H9 (cell line): Measurements from ENCODE around the gene RAC2. TPM values are rescaled to one million over a fixed set of nuclear protein-coding genes. Genes with fewer than 3 reads are reported as not detected.
A peak's percentile ranks its signal among the peaks of the same experiment; 100 is the strongest.

ENCODE experiments used
- DNase-seq: peaks from one replicate; pipeline ENCODE4 v3.0.0-alpha.2; 2017
- H2AFZ ChIP-seq: one replicate; pipeline ENCODE4 v1.6.1; 2013; ENCODE audit warnings: mild to moderate bottlenecking, low read length, control low read depth, moderate library complexity
- H2AK5ac ChIP-seq: 2 replicates; pipeline ENCODE4 v1.6.1; 2013; ENCODE audit warnings: low read length, control low read depth, mixed read lengths; ENCODE audit not compliant: insufficient read length
- H2BK120ac ChIP-seq: one replicate; pipeline ENCODE4 v1.6.1; 2013; ENCODE audit warnings: low read depth, mild to moderate bottlenecking, low read length, control low read depth, inconsistent platforms; ENCODE audit not compliant: poor library complexity, severe bottlenecking
- H2BK12ac ChIP-seq: 2 replicates; pipeline ENCODE4 v1.6.1; 2013; ENCODE audit warnings: low read length, control low read depth, mixed read lengths, low read depth; ENCODE audit not compliant: insufficient read length
- H2BK15ac ChIP-seq: 2 replicates; pipeline ENCODE4 v1.6.1; 2013; ENCODE audit warnings: low read depth, low read length, control low read depth
- H2BK20ac ChIP-seq: one replicate; pipeline ENCODE4 v1.6.1; 2013; ENCODE audit warnings: low read depth, mild to moderate bottlenecking, low read length, control low read depth, inconsistent platforms; ENCODE audit not compliant: poor library complexity, severe bottlenecking
- H2BK5ac ChIP-seq: 2 replicates; pipeline ENCODE4 v1.6.1; 2013; ENCODE audit warnings: low read length, control low read depth, mixed read lengths; ENCODE audit not compliant: insufficient read length
- H3K14ac ChIP-seq: 2 replicates; pipeline ENCODE4 v1.6.1; 2013; ENCODE audit warnings: low read length, control low read depth; ENCODE audit not compliant: insufficient read depth
- H3K18ac ChIP-seq: 2 replicates; pipeline ENCODE4 v1.6.1; 2013; ENCODE audit warnings: low read depth, mild to moderate bottlenecking, mixed read lengths, low read length, control low read depth; ENCODE audit not compliant: insufficient read length
- H3K23ac ChIP-seq: 2 replicates; pipeline ENCODE4 v1.6.1; 2013; ENCODE audit warnings: low read length, control low read depth, mixed read lengths, low read depth; ENCODE audit not compliant: insufficient read length
- H3K23me2 ChIP-seq: 2 replicates; pipeline ENCODE4 v1.6.1; 2013; ENCODE audit warnings: low read depth, mild to moderate bottlenecking, mixed read lengths, low read length, control low read depth; ENCODE audit not compliant: insufficient read length, poor library complexity, severe bottlenecking
- H3K27ac ChIP-seq: 2 replicates; pipeline ENCODE4 v1.5.1; 2013; ENCODE audit warnings: low read length, control low read depth, mixed read lengths, low read depth; ENCODE audit not compliant: insufficient read length
- H3K27me3 ChIP-seq: 2 replicates; pipeline ENCODE4 v1.6.1; 2013; ENCODE audit warnings: low read length, control low read depth, inconsistent platforms; ENCODE audit not compliant: insufficient read depth
- H3K4ac ChIP-seq: 2 replicates; pipeline ENCODE4 v1.6.1; 2013; ENCODE audit warnings: low read depth, mild to moderate bottlenecking, control low read depth, inconsistent platforms, low read length, moderate library complexity
- H3K4me1 ChIP-seq: 2 replicates; pipeline ENCODE4 v1.6.1; 2013; ENCODE audit warnings: low read length, control low read depth, inconsistent platforms; ENCODE audit not compliant: insufficient read depth
- H3K4me2 ChIP-seq: 2 replicates; pipeline ENCODE4 v1.6.1; 2013; ENCODE audit warnings: low read length, control low read depth, mixed read lengths; ENCODE audit not compliant: insufficient read length, insufficient read depth
- H3K56ac ChIP-seq: 2 replicates; pipeline ENCODE4 v1.6.1; 2013; ENCODE audit warnings: low read depth, mild to moderate bottlenecking, mixed read lengths, low read length, control low read depth; ENCODE audit not compliant: insufficient read length
- H3K79me1 ChIP-seq: 2 replicates; pipeline ENCODE4 v1.6.1; 2013; ENCODE audit warnings: low read depth, mild to moderate bottlenecking, moderate library complexity, low read length, control low read depth, inconsistent platforms; ENCODE audit not compliant: insufficient read depth, poor library complexity, severe bottlenecking
- H3K79me2 ChIP-seq: 2 replicates; pipeline ENCODE4 v1.6.1; 2013; ENCODE audit warnings: low read length, control low read depth, inconsistent platforms; ENCODE audit not compliant: insufficient read depth
- H3K9ac ChIP-seq: 2 replicates; pipeline ENCODE4 v1.6.1; 2013; ENCODE audit warnings: low read length, control low read depth, mixed read lengths; ENCODE audit not compliant: insufficient read length; ENCODE audit errors: extremely low read depth
- H3K9me3 ChIP-seq: one replicate; pipeline ENCODE4 v1.6.1; 2013; ENCODE audit warnings: low read depth, low read length, inconsistent platforms; ENCODE audit not compliant: control insufficient read depth
- H3T11ph ChIP-seq: one replicate; pipeline ENCODE4 v1.6.1; 2013; ENCODE audit warnings: mild to moderate bottlenecking, low read length, control low read depth, inconsistent platforms
- H4K20me1 ChIP-seq: one replicate; pipeline ENCODE4 v1.6.1; 2013; ENCODE audit not compliant: control insufficient read depth, insufficient read length, insufficient read depth
- H4K5ac ChIP-seq: 2 replicates; pipeline ENCODE4 v1.6.1; 2013; ENCODE audit warnings: low read depth, mild to moderate bottlenecking, mixed read lengths, low read length, control low read depth; ENCODE audit not compliant: insufficient read length
- H4K8ac ChIP-seq: replicated peaks from 2 replicates; pipeline ENCODE4 v1.6.1; 2013; ENCODE audit warnings: low read length, control low read depth, mixed read lengths, low read depth; ENCODE audit not compliant: insufficient read length
- H4K91ac ChIP-seq: 2 replicates; pipeline ENCODE4 v1.6.1; 2013; ENCODE audit warnings: low read depth, mild to moderate bottlenecking, moderate library complexity, mixed read lengths, low read length, control low read depth; ENCODE audit not compliant: insufficient read length
- H3K27ac Mint-ChIP-seq, 3 experiments: 2 replicates in 2 of 3; 3 replicates in 1 of 3; pipeline ENCODE4 v1.8.0; 2020 to 2021; ENCODE audit warnings: mixed read lengths in 3 of 3, mild to moderate bottlenecking in 1 of 3, moderate library complexity in 1 of 3
- H3K27me3 Mint-ChIP-seq: 2 replicates; pipeline ENCODE4 v1.8.0; 2021; ENCODE audit warnings: low read depth, mild to moderate bottlenecking, moderate library complexity, mixed read lengths
- H3K36me3 Mint-ChIP-seq, 3 experiments: 2 replicates in 2 of 3; 3 replicates in 1 of 3; pipeline ENCODE4 v1.8.0; 2020 to 2021; ENCODE audit warnings: low read depth in 3 of 3, mixed read lengths in 3 of 3; ENCODE audit not compliant: insufficient read depth in 1 of 3
- H3K4me1 Mint-ChIP-seq, 2 experiments: 2 replicates each; pipeline ENCODE4 v1.8.0; 2020; ENCODE audit warnings: mixed read lengths in 2 of 2
- H3K4me3 Mint-ChIP-seq, 2 experiments: 2 replicates in 1 of 2; 3 replicates in 1 of 2; pipeline ENCODE4 v1.8.0; 2020 to 2021; ENCODE audit warnings: mild to moderate bottlenecking in 2 of 2, mixed read lengths in 2 of 2, moderate library complexity in 1 of 2
- H3K9me3 Mint-ChIP-seq, 2 experiments: 2 replicates in 1 of 2; 3 replicates in 1 of 2; pipeline ENCODE4 v1.8.0; 2020; ENCODE audit warnings: mild to moderate bottlenecking in 2 of 2, mixed read lengths in 2 of 2, moderate library complexity in 1 of 2
- CTCF ChIP-seq: fragments of 200-600 bp; sonication (generic); conservative IDR thresholded peaks from 3 replicates; pipeline ENCODE4 v1.8.0; 2021; ENCODE audit warnings: antibody characterized with exemption, mild to moderate bottlenecking
- WGBS: extraction: QIAGEN DNeasy Blood & Tissue Kit; methylation state at CpG from one replicate; pipeline ENCODE4 v1.1.7; 2013; ENCODE audit warnings: missing lambda C conversion rate, low lambda C conversion rate, mixed read lengths; ENCODE audit not compliant: insufficient read length; ENCODE audit errors: extremely low coverage; 5-methylcytosine and 5-hydroxymethylcytosine counted together
- long read RNA-seq: library from polyadenylated mRNA; unstranded; transcript quantifications from one replicate; pipeline ENCODE4 v2.0.0, GENCODE V29; 2020
- total RNA-seq: library from RNA; stranded (reverse); gene quantifications from 2 replicates; pipeline ENCODE4 v1.2.1, GENCODE V29; 2021

RAC2 gene
- 2.5 and 2.8 TPM in 2 replicates for total RNA-seq
- long read RNA-seq, partial matches to known transcripts = 0 of 5 reads
- long read RNA-seq, other reads (novel, unspliced or antisense) = 1 of 5 reads

- Mint-ChIP-seq H3K9me3 (no peaks in the 10 kb centered on the region; a peak in 1 of 5 replicates), H3K4me1 (peaks cover 8 to 26% of the 10 kb centered on the region in 2 experiments), H3K27ac (peak within 1 kb of the TSS in 1 of 3 experiments; percentile 42; a peak in 1 of 7 replicates), H3K27me3 (peaks cover 7% of the 10 kb centered on the region), H3K36me3 (no peaks in the 10 kb centered on the region), H3K4me3 (peak within 1 kb of the TSS; percentile 51 to 56; a peak in 4 of 5 replicates)
- peak; percentile 73 for DNase-seq
- Histone ChIP-seq H3K4me1 (no peaks in the 10 kb centered on the region), H3K4me2 (no peak within 1 kb of the TSS), H3K23ac (no peak within 1 kb of the TSS), H3T11ph (no peak within 1 kb of the TSS), H3K23me2 (no peaks in the 10 kb centered on the region), H3K79me1 (no peaks in the 10 kb centered on the region), H3K18ac (no peak within 1 kb of the TSS), H2BK5ac (no peak within 1 kb of the TSS), H2BK12ac (no peak within 1 kb of the TSS), H3K9me3 (no peaks in the 10 kb centered on the region), H2BK15ac (no peak within 1 kb of the TSS), H3K14ac (peak within 1 kb of the TSS; percentile 53; the same call in 1 of the 2 replicates), H3K79me2 (no peaks in the 10 kb centered on the region), H3K56ac (no peak within 1 kb of the TSS), H2AFZ (no peak within 1 kb of the TSS), H2AK5ac (no peak within 1 kb of the TSS), H4K5ac (no peak within 1 kb of the TSS), H3K9ac (no peak within 1 kb of the TSS), H2BK20ac (no peak within 1 kb of the TSS), H4K8ac (no peak within 1 kb of the TSS), H3K27me3 (no peaks in the 10 kb centered on the region), H4K91ac (no peak within 1 kb of the TSS), H2BK120ac (no peak within 1 kb of the TSS), H4K20me1 (no peaks in the 10 kb centered on the region), H3K27ac (no peak within 1 kb of the TSS), H3K4ac (no peak within 1 kb of the TSS)
- no CpG with 5 or more reads among the region's 23 CpGs for WGBS
- TF ChIP-seq CTCF = no peak
Observed at GRCh38 chr22:37244114-37244921, at the start of gene RAC2. RAC2 (minus strand) TSS chr22:37244269; CDS start chr22:37244148, 121 bp downstream.
